HepG2 (cell line): ENCODE data around the gene CPHXL2. TPM values are rescaled to one million over a fixed set of nuclear protein-coding genes. Genes with fewer than 3 reads are reported as not detected.

Experiments
- ATAC-seq: fragments of 200-7000 bp; cut with Tn5 transposase; 3 replicates; pipeline ENCODE4 v1.9.1; 2020; ENCODE audit warnings: mild to moderate bottlenecking, moderate library complexity
- BruUV-seq: library from RNA; stranded (reverse); fragments of 400-500 nt; replicated peaks from 2 replicates; lab custom pipeline; 2021; lab: Mats Ljungman, UMichigan
- CTCF ChIA-PET: fragments of 300-600 bp; formaldehyde crosslinking; extraction: SDS; loops from one replicate; lab custom pipeline; 2021; ENCODE audit warnings: low total read pairs, inconsistent platforms, low intra/inter-chr PET ratio; lab: Yijun Ruan, JAX
- POLR2A ChIA-PET: fragments of 350-600 bp; sonication (Branson Sonifier 250); formaldehyde crosslinking; loops from one replicate; lab custom pipeline; 2020; ENCODE audit warnings: antibody characterized with exemption, inconsistent platforms; lab: Yijun Ruan, JAX
- DNase-seq: peaks from one replicate; pipeline ENCODE4 v3.0.0-alpha.2; 2015; ENCODE audit warnings: low spot score
- FAIRE-seq: peaks from 3 replicates; lab custom pipeline; 2011; peaks lifted over from hg19 to GRCh38; lab: Jason Lieb, UNC
- H2AFZ ChIP-seq: one replicate; pipeline ENCODE4 v1.6.1; 2011; ENCODE audit warnings: low read length, inconsistent platforms
- H3K27ac ChIP-seq: fragments of 300-600 bp; 3 replicates; pipeline ENCODE4 v1.8.0; 2011; ENCODE audit warnings: mixed run types, mild to moderate bottlenecking, mixed read lengths, low read length, inconsistent platforms; ENCODE audit not compliant: insufficient read depth; ENCODE audit errors: extremely low read length
- H3K27me3 ChIP-seq, 2 experiments: fragments of 200-600 bp in 1 of 2; 2 replicates in 1 of 2; 3 replicates in 1 of 2; pipeline versions ENCODE4 v1.6.0 to v1.8.0; 2011; ENCODE audit warnings: low read length in 2 of 2, mild to moderate bottlenecking in 2 of 2, moderate library complexity in 2 of 2, inconsistent platforms in 1 of 2; ENCODE audit not compliant: insufficient read depth in 2 of 2, control insufficient read depth in 1 of 2
- H3K36me3 ChIP-seq, 2 experiments: fragments of 200-600 bp in 1 of 2; replicated peaks in 1 of 2; 2 replicates in 1 of 2; 3 replicates in 1 of 2; pipeline versions ENCODE4 v1.5.1 to v1.8.0; 2011; ENCODE audit warnings: low read length in 2 of 2, inconsistent platforms in 1 of 2; ENCODE audit not compliant: insufficient read depth in 2 of 2, control insufficient read depth in 1 of 2
- H3K4me1 ChIP-seq: 2 replicates; pipeline ENCODE4 v1.5.1; 2012; ENCODE audit warnings: low read length, inconsistent platforms; ENCODE audit not compliant: insufficient read depth
- H3K4me2 ChIP-seq: 2 replicates; pipeline ENCODE4 v1.6.0; 2011; ENCODE audit warnings: low read depth, low read length, inconsistent platforms
- H3K4me3 ChIP-seq, 3 experiments: fragments of 200-600 bp in 1 of 3; sonication (generic), shearing (Covaris generic) in 1 of 3; replicated peaks in 1 of 3; 2 replicates each; pipeline ENCODE4 v1.5.1; 2011 to 2016; ENCODE audit warnings: low read length in 3 of 3, inconsistent platforms in 2 of 3, low read depth in 2 of 3, mild to moderate bottlenecking in 2 of 3, control low read depth in 1 of 3, mixed read lengths in 1 of 3; ENCODE audit not compliant: insufficient read depth in 1 of 3
- H3K79me2 ChIP-seq: one replicate; pipeline ENCODE4 v1.6.1; 2011; ENCODE audit warnings: low read length, inconsistent platforms; ENCODE audit not compliant: insufficient read depth
- H3K9ac ChIP-seq: 2 replicates; pipeline ENCODE4 v1.6.0; 2011; ENCODE audit warnings: mild to moderate bottlenecking, low read depth, low read length, inconsistent platforms; ENCODE audit not compliant: insufficient read depth
- H3K9me3 ChIP-seq: 2 replicates; pipeline ENCODE4 v1.5.1; 2012; ENCODE audit warnings: mild to moderate bottlenecking, low read length
- H4K20me1 ChIP-seq: 2 replicates; pipeline ENCODE4 v1.6.0; 2011; ENCODE audit warnings: inconsistent platforms, mild to moderate bottlenecking, low read length, moderate library complexity; ENCODE audit not compliant: insufficient read depth
- ATF4 ChIP-seq, 2 experiments: fragments of 450-650 bp in 1 of 2; sonication (generic) in 1 of 2; formaldehyde crosslinking; IDR thresholded peaks; 2 replicates each; pipeline versions ENCODE4 v1.5.0 to v1.8.0; 2020 to 2022; ENCODE audit warnings: mild to moderate bottlenecking in 1 of 2, missing genetic modification reagents in 1 of 2
- CBX1 ChIP-seq: IDR thresholded peaks from one replicate; pipeline ENCODE4 v1.6.1; 2016; ENCODE audit warnings: antibody characterized with exemption, low read depth
- FOXA3 ChIP-seq: IDR thresholded peaks from 2 replicates; pipeline ENCODE4 v1.6.1; 2016; ENCODE audit warnings: missing genetic modification reagents, missing compliant biosample characterization
- FOXK1 ChIP-seq: sonication (generic); formaldehyde crosslinking; IDR thresholded peaks from 2 replicates; pipeline ENCODE4 v1.4.0; 2020; ENCODE audit warnings: low read depth, missing genetic modification reagents, borderline replicate concordance
- GATAD2A ChIP-seq: IDR thresholded peaks from 2 replicates; pipeline ENCODE4 v1.6.1; 2016
- NPAS2 ChIP-seq: sonication (generic); formaldehyde crosslinking; IDR thresholded peaks from 2 replicates; pipeline ENCODE4 v1.8.0; 2022; ENCODE audit warnings: mild to moderate bottlenecking, missing genetic modification reagents, borderline replicate concordance
- NR2C2 ChIP-seq: sonication (generic); formaldehyde crosslinking; IDR thresholded peaks from 2 replicates; pipeline ENCODE4 v1.4.0; 2020; ENCODE audit warnings: missing genetic modification reagents, mild to moderate bottlenecking, moderate library complexity, borderline replicate concordance
- PAWR ChIP-seq: sonication (generic); formaldehyde crosslinking; IDR thresholded peaks from 2 replicates; pipeline ENCODE4 v1.4.0; 2020; ENCODE audit warnings: missing genetic modification reagents, mild to moderate bottlenecking, borderline replicate concordance
- SOX6 ChIP-seq, 2 experiments: fragments of 450-650 bp in 1 of 2; sonication (generic) in 1 of 2; formaldehyde crosslinking in 1 of 2; IDR thresholded peaks; 2 replicates each; pipeline versions ENCODE4 v1.4.0 to v1.6.1; 2017 to 2020; ENCODE audit warnings: antibody characterized with exemption in 1 of 2, mild to moderate bottlenecking in 1 of 2, missing genetic modification reagents in 1 of 2
- SSRP1 ChIP-seq: IDR thresholded peaks from 2 replicates; pipeline ENCODE4 v1.6.1; 2016; ENCODE audit warnings: control low read depth
- THAP11 ChIP-seq: IDR thresholded peaks from 2 replicates; pipeline ENCODE4 v1.6.1; 2016; ENCODE audit warnings: missing biosample characterization, missing genetic modification reagents
- WGBS: methylation state at CpG from one replicate; pipeline ENCODE4 v1.1.6; 2017; ENCODE audit warnings: low lambda C conversion rate; 5-methylcytosine and 5-hydroxymethylcytosine counted together
- in situ Hi-C: cut with HindIII; loops from 2 replicates; pipeline ENCODE4 v1.10.0; 2017; ENCODE audit warnings: low pct_unique_long_range_greater_than_20kb; ENCODE audit not compliant: extremely low pct_ligation_motif_present
- intact Hi-C: fragments of 100-400 bp; cut with micrococcal nuclease; formaldehyde crosslinking; loops from one replicate; pipeline ENCODE4 v1.10.0; 2022; ENCODE audit not compliant: unreplicated experiment
- polyA plus RNA-seq, 8 experiments: library from polyadenylated mRNA; depleted of rRNA in 3 of 8; stranded (reverse) in 7 of 8; unstranded in 1 of 8; fragments of >200 nt; fragmentation: Illumina TruSeq in 4 of 8; extraction: Trizol in 4 of 8; gene quantifications; 2 replicates each; pipeline versions ENCODE4 v1.2.1 to v1.2.3, GENCODE V29; 2011 to 2016; ENCODE audit warnings: low read depth in 4 of 8, missing spikeins in 1 of 8, mixed read lengths in 1 of 8; ENCODE audit not compliant: insufficient read depth in 1 of 8
- total RNA-seq, 5 experiments: library from RNA; depleted of rRNA; stranded (reverse); fragments of >200 nt; fragmentation: Illumina TruSeq; extraction: Trizol; gene quantifications; 2 replicates each; pipeline ENCODE4 v1.2.3, GENCODE V29; 2016; ENCODE audit warnings: low read depth in 1 of 5

The CPHXL2 gene
- total and polyA plus RNA-seq, 2 of the 13 experiments (the other 11 are each of a cell fraction or from before 2014, with no cell fraction given), result not detected

- Histone ChIP-seq H3K9ac (no peak overlapping the region), H3K4me3 (no peak overlapping the region), H3K79me2 (peaks cover 39% of the 10 kb centered on the region), H4K20me1 (peaks cover 6% of the 10 kb centered on the region), H3K36me3 (peaks cover 31 to 85% of the 10 kb centered on the region in 2 experiments), H2AFZ (no peak overlapping the region), H3K4me2 (no peak overlapping the region), H3K27ac (no peak overlapping the region), H3K4me1 (peaks cover 20% of the 10 kb centered on the region)
- CTCF ChIA-PET, result no interaction called here
- FAIRE-seq, result no peak
- no peak for DNase-seq
- in situ Hi-C loops (no loop called here), intact Hi-C loops (no loop called here)
- WGBS, result 95% methylated on average over 6 of the region's 6 CpGs
- ATAC-seq, result no peak; the same call in 2 of the 3 replicates
- no TSS peak for BruUV-seq
- TF ChIP-seq FOXA3, result peak; percentile 82; the same call in 1 of the 2 replicates
- TF ChIP-seq SOX6 (IDR thresholded peaks at IDR 0.05), result no peak
- 0 out of 2 replicates have a peak, but pooled peaks have one; percentile 10 for TF ChIP-seq SOX6 (CRISPR knock-in tag; IDR thresholded peaks at IDR 0.05)
- TF ChIP-seq SSRP1 (CRISPR knock-in tag), result 0 out of 2 replicates have a peak, but pooled peaks have one; percentile 17
- no peak for TF ChIP-seq PAWR (CRISPR knock-in tag)
- TF ChIP-seq THAP11, result peak; percentile 35; the same call in 1 of the 2 replicates
- TF ChIP-seq GATAD2A (CRISPR knock-in tag), result peak; percentile 64
- no peak for TF ChIP-seq NPAS2 (CRISPR knock-in tag)
- peak; percentile 59; the same call in 1 of the 2 replicates for TF ChIP-seq FOXK1
- TF ChIP-seq CBX1, result no peak
- 0 out of 2 replicates have a peak, but pooled peaks have one; percentile 16 for TF ChIP-seq NR2C2
- TF ChIP-seq ATF4 (CRISPR knock-in tag; IDR thresholded peaks at IDR 0.05), result peak in 1 of 2 experiments; percentile 94; a peak in 2 of 4 replicates
- TF ChIP-seq, all 625 proteins: peak for 8
- Histone ChIP-seq H3K27me3 (no peaks in the 10 kb centered on the region), H3K9me3 (no peaks in the 10 kb centered on the region)
- POLR2A ChIA-PET, result interaction anchor here (0.6 to 2.2 kb wide), 2 partner anchors 18 to 310 kb away, joined by 3 to 8 read pairs; partner anchors contain the start of gene ADAT1
Observed at GRCh38 chr16:75640598-75640997, 36.2 kb downstream of the CPHXL2 start.
